Tibial nerve (tissue), 4 donors: ENCODE measurements around the gene KIAA1586. TPM values are rescaled to one million over a fixed set of nuclear protein-coding genes. Genes with fewer than 3 reads are reported as not detected.
"Not testable (repeated sequence)": the region's sequence is repeated elsewhere in the genome, so short reads cannot be mapped to it uniquely, and the experiment has no call there.

Source experiments
- DNase-seq, 2 donors: peaks; one replicate each; pipeline ENCODE4 v3.0.0-alpha.2; 2019; ENCODE audit warnings: low spot score in 2 of 2
- H3K27ac ChIP-seq, 4 donors: fragments of 200-600 bp; sonication (generic) in 3 of 4; one replicate each; pipeline ENCODE4 v1.5.1; 2017 to 2019; ENCODE audit warnings: mild to moderate bottlenecking in 1 of 4
- H3K27me3 ChIP-seq, 2 donors: fragments of 200-600 bp; sonication (generic) in 1 of 2; one replicate each; pipeline versions ENCODE4 v1.5.1 to v1.6.0; 2017 to 2019
- H3K36me3 ChIP-seq, 3 donors: fragments of 200-600 bp; sonication (generic); one replicate each; pipeline ENCODE4 v1.5.1; 2018 to 2019
- H3K4me1 ChIP-seq, 4 donors: fragments of 200-600 bp; sonication (generic) in 3 of 4; one replicate each; pipeline ENCODE4 v1.5.1; 2017 to 2019
- H3K4me3 ChIP-seq, 4 donors: fragments of 200-600 bp; sonication (generic) in 3 of 4; one replicate each; pipeline ENCODE4 v1.5.1; 2017 to 2019; ENCODE audit warnings: mild to moderate bottlenecking in 1 of 4, moderate library complexity in 1 of 4
- H3K9me3 ChIP-seq, 4 donors: fragments of 200-600 bp; sonication (generic) in 3 of 4; one replicate each; pipeline ENCODE4 v1.5.1; 2017 to 2019
- CTCF ChIP-seq, 5 experiments: fragments of 200-600 bp in 3 of 5; fragments of 450-650 bp in 2 of 5; sonication (generic) in 3 of 5; IDR thresholded peaks; one replicate each; pipeline ENCODE4 v1.5.1; 2016 to 2019; ENCODE audit warnings: antibody characterized with exemption in 5 of 5, mild to moderate bottlenecking in 3 of 5, moderate library complexity in 2 of 5
- EP300 ChIP-seq, 2 donors: sonication (generic); formaldehyde crosslinking; IDR thresholded peaks; one replicate each; pipeline ENCODE4 v1.6.1; 2017; ENCODE audit warnings: antibody characterized with exemption in 2 of 2, mild to moderate bottlenecking in 1 of 2
- POLR2A ChIP-seq, 2 donors: fragments of 450-650 bp; IDR thresholded peaks; one replicate each; pipeline ENCODE4 v1.6.1; 2017; ENCODE audit warnings: antibody characterized with exemption in 2 of 2, mild to moderate bottlenecking in 2 of 2, moderate library complexity in 2 of 2
- WGBS, 2 donors: methylation state at CpG; one replicate each; pipeline ENCODE4 v1.1.5; 2018; 5-methylcytosine and 5-hydroxymethylcytosine counted together
- total RNA-seq, 4 donors: library from RNA; depleted of rRNA; stranded (reverse); fragments of >200 nt; gene quantifications; one replicate each; pipeline ENCODE4 v1.1.0, GENCODE V29; 2016

The KIAA1586 gene
- total RNA-seq, result 1 to 10 TPM; 5.7 to 6.6 (median 6.1) TPM

- TF ChIP-seq EP300 (IDR thresholded peaks at IDR 0.05) (peak in 1 of 2 donors; percentile 87), POLR2A (IDR thresholded peaks at IDR 0.05) (peak; percentile 51 to 56)
- H3K4me1 ChIP-seq, result peaks cover 0 to 19% (median 5%) of the 10 kb centered on the region in 4 donors
- H3K27ac ChIP-seq, result peak within 1 kb of the TSS in 3 of 4 donors; percentile 12 to 74 (median 49)
- 0 to 1% methylated on average over 29 to 42 of the region's 78 CpGs for WGBS, 2 donors
- H3K9me3 ChIP-seq, H3K27me3 ChIP-seq: not testable (repeated sequence)
- peaks cover 0 to 13% (median 0%) of the 10 kb centered on the region in 3 donors for H3K36me3 ChIP-seq
- peak within 1 kb of the TSS; percentile 34 to 61 (median 55) for H3K4me3 ChIP-seq
- DNase-seq, result peak; percentile 81 to 87
Measured at GRCh38 chr6:57046332-57047256, at the start of gene KIAA1586. TSS of gene KIAA1586 (plus strand) at chr6:57046693. CDS start at chr6:57046756, 63 bp downstream.

GRCh38 chr6:56999049-56999448 is 47.4 kb upstream of the KIAA1586 start:
- H3K4me1 ChIP-seq, result no peaks in the 10 kb centered on the region
- DNase-seq, result no peak
- no peak overlapping the region for H3K27ac ChIP-seq
- H3K27me3 ChIP-seq, result no peaks in the 10 kb centered on the region
- H3K9me3 ChIP-seq, result peaks cover 0 to 8% (median 0%) of the 10 kb centered on the region in 4 donors
- TF ChIP-seq CTCF (IDR thresholded peaks at IDR 0.05) (no peak), POLR2A (IDR thresholded peaks at IDR 0.05) (no peak), EP300 (IDR thresholded peaks at IDR 0.05) (no peak)
- no peak overlapping the region for H3K4me3 ChIP-seq
- H3K36me3 ChIP-seq, result peaks cover 0 to 10% (median 0%) of the 10 kb centered on the region in 3 donors

- DNase-seq, H3K9me3 ChIP-seq, H3K36me3 ChIP-seq, H3K4me3 ChIP-seq, H3K27me3 ChIP-seq, H3K27ac ChIP-seq, H3K4me1 ChIP-seq: not testable (repeated sequence)
- 96 to 98% methylated on average over 18 of the region's 18 CpGs for WGBS, 2 donors
Measured at GRCh38 chr6:56999748-57000147, 46.7 kb upstream of the KIAA1586 start.

- Histone ChIP-seq H3K4me3 (no peak overlapping the region), H3K4me1 (no peaks in the 10 kb centered on the region), H3K27me3 (no peaks in the 10 kb centered on the region), H3K36me3 (peaks cover 0 to 10% (median 0%) of the 10 kb centered on the region in 3 donors), H3K9me3 (peaks cover 0 to 8% (median 0%) of the 10 kb centered on the region in 4 donors), H3K27ac (no peak overlapping the region)
- no peak for DNase-seq
- TF ChIP-seq EP300 (IDR thresholded peaks at IDR 0.05) (no peak), POLR2A (IDR thresholded peaks at IDR 0.05) (no peak), CTCF (IDR thresholded peaks at IDR 0.05) (no peak)
Measured at GRCh38 chr6:57002197-57002596, 44.3 kb upstream of the KIAA1586 start.

- no peak for DNase-seq
- TF ChIP-seq CTCF (IDR thresholded peaks at IDR 0.05), result no peak
- TF ChIP-seq EP300 (IDR thresholded peaks at IDR 0.05), result no peak
- no peak for TF ChIP-seq POLR2A (IDR thresholded peaks at IDR 0.05)
- Histone ChIP-seq H3K4me3 (no peak overlapping the region), H3K27me3 (no peaks in the 10 kb centered on the region), H3K27ac (no peak overlapping the region), H3K4me1 (no peaks in the 10 kb centered on the region), H3K36me3 (peaks cover 0 to 4% (median 0%) of the 10 kb centered on the region in 3 donors), H3K9me3 (peaks cover 0 to 2% (median 0%) of the 10 kb centered on the region in 4 donors)
- 94 to 95% methylated on average over 14 of the region's 14 CpGs for WGBS, 2 donors
Measured at GRCh38 chr6:57004292-57004691, 42.2 kb upstream of the KIAA1586 start.

GRCh38 chr6:57006101-57006500 is 40.4 kb upstream of the KIAA1586 start:
- no peak overlapping the region for H3K4me3 ChIP-seq
- no peak for DNase-seq
- no peaks in the 10 kb centered on the region for H3K27me3 ChIP-seq
- no peaks in the 10 kb centered on the region for H3K9me3 ChIP-seq
- no peaks in the 10 kb centered on the region for H3K36me3 ChIP-seq
- no peaks in the 10 kb centered on the region for H3K4me1 ChIP-seq
- H3K27ac ChIP-seq, result no peak overlapping the region
- TF ChIP-seq EP300 (IDR thresholded peaks at IDR 0.05) (no peak), POLR2A (IDR thresholded peaks at IDR 0.05) (no peak), CTCF (IDR thresholded peaks at IDR 0.05) (no peak)
- 55 to 61% methylated on average over 3 of the region's 3 CpGs for whole genome bisulfite sequencing, 2 donors

GRCh38 chr6:57008069-57008468 is 38.4 kb upstream of the KIAA1586 start:
- not testable (repeated sequence) for H3K36me3 ChIP-seq, H3K4me3 ChIP-seq, H3K4me1 ChIP-seq, DNase-seq, H3K27me3 ChIP-seq, H3K27ac ChIP-seq, H3K9me3 ChIP-seq
- 88 to 92% methylated on average over 2 of the region's 2 CpGs for WGBS, 2 donors
